ENCODE results near the gene ASB4. TPM values are rescaled to one million over a fixed set of nuclear protein-coding genes. Genes with fewer than 3 reads are reported as not detected.

The ASB4 gene
- total and polyA plus RNA-seq, 2 donors (not counting 3 experiments of a cell fraction or from before 2014, with no cell fraction given) = not detected

- dilution Hi-C loops (cut with MboI; ENCODE audit: extremely low pct_ligation_motif_present, low sequenced_read_pairs) = no loop called here
- Histone ChIP-seq H3K9ac (replicated peaks; ENCODE audit: extremely low read depth, insufficient read depth, low read length) (no peak overlapping the region), H3K9me1 (replicated peaks; ENCODE audit: control insufficient read depth, extremely low read depth, insufficient read depth, low read length) (no peaks in the 10 kb centered on the region), H3K9me3 (replicated peaks; ENCODE audit: control insufficient read depth, insufficient read depth, low read length) (no peaks in the 10 kb centered on the region), H3K27me3 (ENCODE audit: control insufficient read depth in 2 of 2, insufficient read depth in 2 of 2, low read length in 2 of 2) (peaks cover 3% of the 10 kb centered on the region in 2 experiments), H4K20me1 (replicated peaks; ENCODE audit: control insufficient read depth, extremely low read depth, insufficient read depth, low read length) (no peaks in the 10 kb centered on the region), H3K36me3 (ENCODE audit: control insufficient read depth in 2 of 2, extremely low read depth in 1 of 2, insufficient read depth in 2 of 2, low read length in 2 of 2) (no peaks in the 10 kb centered on the region), H2AFZ (ENCODE audit: low read depth, low read length) (no peak overlapping the region), H3K4me1 (ENCODE audit: control insufficient read depth, extremely low read depth, insufficient read depth, low read length) (no peaks in the 10 kb centered on the region), H3K79me2 (ENCODE audit: control insufficient read depth, insufficient read depth, low read length) (no peaks in the 10 kb centered on the region), H3K4me2 (ENCODE audit: insufficient read depth, low read length) (no peak overlapping the region), H3K4me3 (replicated peaks in 1 of 3; ENCODE audit: insufficient read depth in 1 of 3, low read depth in 1 of 3, low read length in 3 of 3) (no peak overlapping the region), H3K27ac (ENCODE audit: insufficient read depth, low read depth, low read length) (no peak overlapping the region)
- TF ChIP-seq FOS (IDR thresholded peaks at IDR 0.05; ENCODE audit: borderline replicate concordance, insufficient read depth, low read length) (no peak), GATA2 (IDR thresholded peaks at IDR 0.05; ENCODE audit: insufficient read depth, insufficient read length, low read depth, low read length) (no peak), MYC (IDR thresholded peaks at IDR 0.05; ENCODE audit: low read depth, low read length) (no peak)
- BruUV-seq (replicated peaks) = no TSS peak
- DNase-seq (ENCODE audit: low read depth, low spot score) = no peak
- FAIRE-seq = no peak
- ChIA-PET CTCF (interaction anchor here (1.0 to 3.3 kb wide), 3 partner anchors 194 to 199 kb away, joined by 3 to 14 read pairs (median 3); no protein-coding TSS in a partner anchor), POLR2A (no interaction called here)
- intact Hi-C loops (cut with micrococcal nuclease) = no loop called here
Measured at GRCh38 chr7:95491634-95492314, 6.0 kb downstream of the ASB4 start.

DNA sequence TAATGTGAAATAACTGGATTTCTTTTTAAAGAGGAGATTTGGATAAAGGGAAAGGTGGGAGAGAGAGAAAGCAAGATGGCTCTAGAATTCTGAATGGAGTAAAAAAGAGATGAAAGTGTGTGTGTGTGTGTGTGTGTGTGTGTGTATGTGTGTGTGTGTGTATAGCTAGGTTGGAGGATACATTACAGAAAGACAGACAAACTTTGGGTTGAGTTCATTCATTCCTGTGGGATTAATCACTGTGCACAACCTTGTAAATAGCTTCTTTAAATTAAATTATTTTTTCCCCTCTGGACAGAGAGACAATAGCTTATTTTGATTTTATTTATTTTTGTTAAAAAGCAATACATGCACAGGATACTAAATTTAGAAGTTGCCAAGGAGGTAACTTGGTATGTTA lies 7.5 kb downstream of the ASB4 start:
- no peak for DNase-seq (ENCODE audit: low read depth, low spot score)
- H3K4me3 ChIP-seq (replicated peaks in 1 of 3; ENCODE audit: insufficient read depth in 1 of 3, low read depth in 1 of 3, low read length in 3 of 3) = no peak overlapping the region
- ChIA-PET CTCF (interaction anchor here (1.2 to 1.6 kb wide), 2 partner anchors 16 to 18 kb away, joined by 3 to 6 read pairs; no protein-coding TSS in a partner anchor), POLR2A (no interaction called here)
- peaks cover 3% of the 10 kb centered on the region in 2 experiments for H3K27me3 ChIP-seq (ENCODE audit: control insufficient read depth in 2 of 2, insufficient read depth in 2 of 2, low read length in 2 of 2)
- dilution Hi-C loops (cut with MboI; ENCODE audit: extremely low pct_ligation_motif_present, low sequenced_read_pairs) = no loop called here
- no peaks in the 10 kb centered on the region for H4K20me1 ChIP-seq (replicated peaks; ENCODE audit: control insufficient read depth, extremely low read depth, insufficient read depth, low read length)
- H3K27ac ChIP-seq (ENCODE audit: insufficient read depth, low read depth, low read length) = no peak overlapping the region
- BruUV-seq (replicated peaks) = no TSS peak
- intact Hi-C loops (cut with micrococcal nuclease) = no loop called here
- H2AFZ ChIP-seq (ENCODE audit: low read depth, low read length) = no peak overlapping the region
- no peaks in the 10 kb centered on the region for H3K36me3 ChIP-seq (ENCODE audit: control insufficient read depth in 2 of 2, extremely low read depth in 1 of 2, insufficient read depth in 2 of 2, low read length in 2 of 2)
- H3K9me3 ChIP-seq (replicated peaks; ENCODE audit: control insufficient read depth, insufficient read depth, low read length) = no peaks in the 10 kb centered on the region
- no peaks in the 10 kb centered on the region for H3K79me2 ChIP-seq (ENCODE audit: control insufficient read depth, insufficient read depth, low read length)
- TF ChIP-seq POLR2AphosphoS5 (IDR thresholded peaks at IDR 0.05; ENCODE audit: insufficient read depth, low read depth, low read length) (no peak), EZH2 (IDR thresholded peaks at IDR 0.05; ENCODE audit: borderline replicate concordance, low read depth, low read length, severe bottlenecking) (no peak), JUN (IDR thresholded peaks at IDR 0.05; ENCODE audit: borderline replicate concordance, insufficient read depth, insufficient read length, low read depth) (no peak), GATA2 (IDR thresholded peaks at IDR 0.05; ENCODE audit: insufficient read depth, insufficient read length, low read depth, low read length) (no peak), POLR2A (IDR thresholded peaks at IDR 0.05; ENCODE audit: low read depth, low read length) (no peak), FOS (IDR thresholded peaks at IDR 0.05; ENCODE audit: borderline replicate concordance, insufficient read depth, low read length) (no peak)
- TF ChIP-seq, protein P1, sequence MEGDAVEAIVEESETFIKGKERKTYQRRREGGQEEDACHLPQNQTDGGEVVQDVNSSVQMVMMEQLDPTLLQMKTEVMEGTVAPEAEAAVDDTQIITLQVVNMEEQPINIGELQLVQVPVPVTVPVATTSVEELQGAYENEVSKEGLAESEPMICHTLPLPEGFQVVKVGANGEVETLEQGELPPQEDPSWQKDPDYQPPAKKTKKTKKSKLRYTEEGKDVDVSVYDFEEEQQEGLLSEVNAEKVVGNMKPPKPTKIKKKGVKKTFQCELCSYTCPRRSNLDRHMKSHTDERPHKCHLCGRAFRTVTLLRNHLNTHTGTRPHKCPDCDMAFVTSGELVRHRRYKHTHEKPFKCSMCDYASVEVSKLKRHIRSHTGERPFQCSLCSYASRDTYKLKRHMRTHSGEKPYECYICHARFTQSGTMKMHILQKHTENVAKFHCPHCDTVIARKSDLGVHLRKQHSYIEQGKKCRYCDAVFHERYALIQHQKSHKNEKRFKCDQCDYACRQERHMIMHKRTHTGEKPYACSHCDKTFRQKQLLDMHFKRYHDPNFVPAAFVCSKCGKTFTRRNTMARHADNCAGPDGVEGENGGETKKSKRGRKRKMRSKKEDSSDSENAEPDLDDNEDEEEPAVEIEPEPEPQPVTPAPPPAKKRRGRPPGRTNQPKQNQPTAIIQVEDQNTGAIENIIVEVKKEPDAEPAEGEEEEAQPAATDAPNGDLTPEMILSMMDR (IDR thresholded peaks at IDR 0.05; ENCODE audit: extremely low read depth in 1 of 2, insufficient read depth in 1 of 2, low read depth in 1 of 2, low read length in 2 of 2) = no peak
- TF ChIP-seq, protein P2, sequence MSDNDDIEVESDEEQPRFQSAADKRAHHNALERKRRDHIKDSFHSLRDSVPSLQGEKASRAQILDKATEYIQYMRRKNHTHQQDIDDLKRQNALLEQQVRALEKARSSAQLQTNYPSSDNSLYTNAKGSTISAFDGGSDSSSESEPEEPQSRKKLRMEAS (IDR thresholded peaks at IDR 0.05; ENCODE audit: insufficient read depth, insufficient read length) = no peak
- no peaks in the 10 kb centered on the region for H3K9me1 ChIP-seq (replicated peaks; ENCODE audit: control insufficient read depth, extremely low read depth, insufficient read depth, low read length)
- H3K9ac ChIP-seq (replicated peaks; ENCODE audit: extremely low read depth, insufficient read depth, low read length) = no peak overlapping the region
- FAIRE-seq = no peak
- no peaks in the 10 kb centered on the region for H3K4me1 ChIP-seq (ENCODE audit: control insufficient read depth, extremely low read depth, insufficient read depth, low read length)
- no peak overlapping the region for H3K4me2 ChIP-seq (ENCODE audit: insufficient read depth, low read length)

All from endothelial cell of umbilical vein (primary cell).